ENCODE results near the gene MEIOSIN.
"Not testable (repeated sequence)": the region's sequence is repeated elsewhere in the genome, so short reads cannot be mapped to it uniquely, and the experiment has no call there.

The MEIOSIN gene

GRCh38 chr19:45717983-45718650 is 15.1 kb upstream of the MEIOSIN start:
- DNase-seq: no peak

- not testable (repeated sequence) for DNase-seq
These were observed 13.2 kb upstream of the MEIOSIN start for GRCh38 chr19:45720065-45720464.

GRCh38 chr19:45728683-45729082 is 4.6 kb upstream of the MEIOSIN start:
- not testable (repeated sequence) for DNase-seq

DNA sequence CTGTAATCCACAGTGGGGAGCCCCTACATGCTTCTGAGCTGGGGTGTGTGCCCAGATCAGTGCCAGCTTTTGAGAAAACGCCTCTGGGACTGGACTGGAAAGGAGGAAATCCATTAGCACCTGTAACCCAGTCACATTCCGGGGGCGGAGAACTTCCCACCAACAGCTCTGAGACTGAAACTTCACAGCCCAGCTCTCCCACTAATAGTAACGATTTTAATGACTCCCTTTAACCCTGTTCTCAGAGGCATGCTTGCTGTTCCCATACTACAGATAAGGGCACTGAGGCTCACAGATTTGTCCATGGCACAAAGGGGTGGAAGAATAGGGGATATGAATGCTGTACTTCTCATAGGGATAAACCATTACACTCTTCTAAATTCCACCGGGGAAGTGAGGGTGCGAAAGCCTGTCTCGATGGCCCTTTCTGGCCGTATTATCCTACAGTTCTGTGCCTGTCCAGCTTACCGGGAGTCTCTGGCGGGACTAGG is 3.4 kb upstream of the MEIOSIN start:
- DNase-seq: no peak

DNA sequence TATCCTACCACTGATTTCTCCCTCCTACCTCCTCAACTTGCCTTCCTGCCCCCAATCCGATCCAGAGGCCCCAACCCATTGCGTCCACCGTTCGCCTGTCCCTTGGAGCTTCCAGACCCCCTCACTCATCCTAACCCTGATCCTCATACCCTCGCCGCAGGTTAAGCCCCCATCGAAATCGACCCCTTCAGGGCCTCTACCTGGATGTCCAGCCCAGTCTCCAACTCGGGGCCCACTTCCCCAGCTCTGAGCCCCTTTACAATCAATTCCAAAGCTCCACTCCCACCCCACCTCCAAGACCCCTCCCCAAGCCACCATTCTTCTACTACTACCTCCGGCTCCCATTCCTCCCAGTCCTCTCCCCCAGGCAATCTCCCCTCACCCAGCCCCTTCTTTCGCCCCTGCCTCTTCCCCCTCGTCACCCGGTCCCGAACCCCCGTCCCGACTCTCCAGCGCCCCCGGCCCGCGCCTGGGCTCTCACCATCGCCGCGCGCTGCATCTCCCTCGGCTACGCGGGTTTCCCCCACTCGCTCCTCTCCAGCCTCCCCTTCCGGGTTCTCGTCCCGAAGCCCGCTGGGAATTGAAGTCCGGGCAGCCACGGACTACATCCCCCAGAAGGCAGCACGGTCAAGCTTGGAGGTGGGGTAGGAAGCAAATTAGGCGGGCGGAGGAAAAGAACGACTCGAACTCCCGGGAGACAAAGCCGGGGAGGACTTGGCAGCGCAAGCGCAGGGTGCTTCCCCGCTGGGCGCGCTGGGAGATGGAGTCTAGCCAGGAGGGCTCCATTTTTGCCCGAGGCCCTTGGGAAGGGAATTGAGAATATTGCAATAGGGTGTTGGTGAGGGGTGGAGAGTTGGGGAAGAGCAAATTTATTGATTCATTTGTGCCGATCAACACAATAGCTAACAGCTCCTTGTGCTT is 2.6 kb upstream of the MEIOSIN start, which contains the start of gene FBXO46:
TSS of gene FBXO46 (minus strand) at position 529 of the 921 bp plus-strand sequence. CDS start 17,401 bp downstream, outside the sequence.
- DNase-seq: peak; percentile 88

- no peak for DNase-seq
These were observed 6.5 kb downstream of the MEIOSIN start for GRCh38 chr19:45739498-45740439.

GRCh38 chr19:45742969-45743368 is 9.7 kb downstream of the MEIOSIN start:
- no peak for DNase-seq

DNA sequence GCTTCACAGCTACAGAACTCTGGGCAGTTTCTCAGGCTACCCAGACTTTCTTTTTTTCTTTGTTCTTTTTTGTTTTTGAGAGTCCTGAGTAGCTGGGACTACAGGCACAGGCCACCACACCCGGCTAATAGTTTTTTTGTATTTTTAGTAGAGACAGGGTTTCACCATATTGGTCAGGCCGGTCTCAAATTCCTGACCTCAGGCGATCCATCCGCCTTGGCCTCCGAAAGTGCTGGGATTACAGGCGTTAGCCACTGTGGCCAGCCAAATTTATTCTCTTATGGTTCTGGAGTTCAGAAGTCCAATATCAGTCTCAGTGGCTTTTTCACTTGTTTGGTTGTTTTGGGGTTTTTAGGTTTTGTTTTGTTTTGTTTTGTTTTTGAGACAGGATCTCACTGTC is 12.4 kb downstream of the MEIOSIN start:
- DNase-seq: no peak

DNA sequence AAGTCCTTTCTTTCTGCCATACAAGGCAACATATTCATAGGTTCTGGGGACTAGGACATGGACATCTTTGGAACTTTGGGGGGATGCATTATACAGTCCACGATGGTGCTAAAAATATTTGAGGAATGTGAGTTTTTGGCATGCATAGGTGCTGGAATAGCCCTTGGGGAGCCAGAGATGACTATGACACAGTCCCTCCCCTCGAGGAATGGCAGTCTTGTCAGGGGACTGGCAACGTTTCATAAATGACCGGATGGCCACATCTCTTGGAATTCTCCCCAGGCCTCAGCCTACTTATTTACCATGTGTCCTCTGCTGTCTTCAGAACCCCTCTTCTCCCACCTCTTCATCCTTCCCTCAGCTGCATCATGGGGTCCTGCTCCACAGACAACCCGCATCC is 13.6 kb downstream of the MEIOSIN start:
- no peak for DNase-seq

- no peak for DNase-seq
These were observed 14.3 kb downstream of the MEIOSIN start for GRCh38 chr19:45747513-45747912.

DNA sequence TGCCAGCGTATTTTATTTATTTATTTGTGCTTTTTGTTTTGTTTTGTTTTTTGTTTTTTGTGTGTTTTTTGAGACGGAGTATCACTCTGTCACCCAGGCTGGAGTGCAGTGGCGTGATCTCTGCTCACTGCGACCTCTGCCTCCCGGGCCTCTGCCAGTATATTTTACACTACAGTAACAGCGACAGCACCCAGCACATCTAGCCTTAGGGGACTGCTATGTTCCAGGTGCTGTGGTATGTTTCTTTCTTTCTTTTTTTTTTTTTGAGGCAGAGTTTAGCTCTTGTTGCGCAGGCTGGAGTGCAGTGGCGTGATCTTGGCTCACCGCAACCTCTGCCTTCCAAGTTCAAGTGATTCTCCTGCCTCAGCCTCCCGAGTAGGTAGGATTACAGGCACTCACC is 18.2 kb downstream of the MEIOSIN start:
- not testable (repeated sequence) for DNase-seq

GRCh38 chr19:45752639-45753038 is 19.4 kb downstream of the MEIOSIN start:
- DNase-seq: no peak

DNA sequence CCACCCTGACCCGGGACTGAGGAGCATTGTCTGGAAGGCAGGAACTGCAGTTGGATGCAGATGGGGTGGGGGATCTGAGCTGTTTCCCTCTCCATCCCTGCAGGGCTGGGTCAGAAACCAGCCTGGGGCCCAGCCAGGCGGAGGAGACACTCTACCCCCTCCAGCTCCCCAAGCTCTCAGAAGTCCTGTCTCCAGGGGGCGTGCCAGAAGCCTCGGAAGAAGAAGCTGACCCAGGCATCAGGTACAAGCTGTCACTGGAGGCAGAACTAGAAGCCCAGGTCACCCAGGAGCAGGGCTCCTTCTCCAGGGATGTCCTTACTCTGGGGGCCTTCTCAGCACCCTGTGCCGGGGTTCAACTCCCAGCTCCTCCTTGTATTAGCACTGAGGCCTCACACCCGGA is 20.3 kb downstream of the MEIOSIN start:
- DNase-seq: no peak

GRCh38 chr19:45754323-45754722 is 21.1 kb downstream of the MEIOSIN start:
- DNase-seq: no peak

- DNase-seq: no peak
These were observed 24.5 kb downstream of the MEIOSIN start for GRCh38 chr19:45757695-45758094.

DNA sequence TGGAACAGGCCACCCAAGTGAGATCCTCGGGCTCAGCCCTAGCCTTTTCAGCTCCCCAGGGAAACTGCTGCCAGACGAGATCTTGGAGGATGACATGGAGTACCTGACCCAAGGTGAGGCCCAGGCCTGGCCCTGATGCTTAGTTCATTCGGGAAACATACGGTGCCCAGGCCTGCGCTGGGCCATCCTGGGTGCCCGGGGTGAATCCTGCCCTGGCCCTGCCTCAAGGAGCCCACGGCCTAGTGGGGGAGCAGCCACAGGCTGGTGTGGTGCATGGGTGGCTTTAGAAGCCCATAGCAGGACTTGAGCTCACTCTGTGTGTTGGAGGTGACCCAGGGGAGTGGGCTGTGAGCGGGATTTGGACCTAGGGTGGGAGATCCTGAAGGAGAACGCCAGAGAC is 25.7 kb downstream of the MEIOSIN start:
- DNase-seq: no peak

DNA sequence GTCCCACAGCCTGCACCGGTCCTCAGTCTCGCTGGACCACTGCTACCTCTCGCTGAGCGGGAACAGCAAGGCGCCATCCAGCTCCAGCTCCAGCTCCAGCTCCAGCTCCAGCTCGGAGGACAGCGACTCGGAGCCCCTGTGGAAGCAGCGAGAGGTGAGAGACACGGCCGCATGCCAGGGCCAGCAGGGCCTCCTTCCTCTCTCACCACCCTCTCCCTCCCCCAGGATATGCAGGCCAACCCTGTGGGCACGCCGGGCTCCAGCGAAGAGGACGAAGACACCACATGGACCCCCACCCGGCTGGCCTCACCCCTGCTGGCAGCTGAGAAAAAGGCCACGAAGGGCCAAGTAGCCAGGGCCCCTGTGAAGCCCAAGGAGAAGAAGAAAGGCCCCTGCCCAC is 28.5 kb downstream of the MEIOSIN start:
- no peak for DNase-seq

DNA sequence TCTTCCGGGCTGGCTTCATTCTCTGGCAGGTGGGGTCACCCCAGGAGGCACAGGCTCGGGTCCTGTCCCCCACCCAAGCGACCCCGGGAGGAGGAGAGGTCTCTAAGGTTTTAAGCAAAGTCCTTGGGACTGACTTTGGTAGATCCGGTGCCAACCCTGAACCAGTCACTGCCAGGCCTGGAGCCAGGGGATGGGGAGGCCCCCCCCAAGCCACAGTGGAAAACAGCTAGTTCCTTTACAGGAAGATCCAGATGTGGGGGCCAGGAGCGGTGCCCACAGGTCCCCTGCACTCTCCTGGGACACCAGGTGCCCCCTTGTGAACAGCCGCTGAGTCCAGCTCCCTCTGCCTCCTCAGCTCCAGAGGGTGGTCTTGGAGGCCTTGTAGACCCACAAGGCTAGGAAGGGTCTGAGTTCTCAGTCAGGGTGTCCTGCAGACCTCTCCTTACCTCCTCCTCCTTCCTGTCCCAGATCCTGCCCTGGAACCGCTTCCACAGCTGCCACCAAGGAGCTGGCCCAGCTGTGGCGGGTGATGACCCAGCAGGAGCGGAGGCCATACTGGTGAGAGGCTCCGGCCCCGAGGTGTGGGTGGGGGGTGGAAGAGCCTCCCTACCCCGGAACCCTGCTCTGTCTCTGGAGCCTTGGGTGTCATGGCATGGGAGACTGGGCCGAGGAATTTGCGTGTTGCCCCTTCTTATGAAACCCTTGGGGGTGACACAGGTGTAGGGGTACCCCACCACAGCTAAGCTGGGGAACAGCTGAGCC is 29.8 kb downstream of the MEIOSIN start:
- DNase-seq: no peak

GRCh38 chr19:45763691-45764294 is 30.6 kb downstream of the MEIOSIN start:
- DNase-seq: no peak

GRCh38 chr19:45764475-45764874 is 31.2 kb downstream of the MEIOSIN start:
- no peak for DNase-seq

GRCh38 chr19:45764945-45765701 is 31.9 kb downstream of the MEIOSIN start:
- DNase-seq: no peak

Measured in activated effector memory CD4-positive, alpha-beta T cell treated with Interleukin-2 at 50 U/mL for 16 hours (primary cell).